Measurements from ENCODE around the gene DNM2.
"Not testable (repeated sequence)": the region's sequence is repeated elsewhere in the genome, so short reads cannot be mapped to it uniquely, and the experiment has no call there.

DNM2 gene

GRCh38 chr19:10871711-10872545, 154.0 kb downstream of the DNM2 start:
- TF ChIP-seq CTCF (IDR thresholded peaks at IDR 0.05; ENCODE audit: extremely low read depth, insufficient read depth, missing control alignments), result no peak
- DNase-seq (ENCODE audit: low spot score), result peak; percentile 54
- in situ Hi-C loops (cut with MboI; ENCODE audit: low pct_unique_long_range_greater_than_20kb, low sequenced_read_pairs, unreplicated experiment), result no loop called here

DNA sequence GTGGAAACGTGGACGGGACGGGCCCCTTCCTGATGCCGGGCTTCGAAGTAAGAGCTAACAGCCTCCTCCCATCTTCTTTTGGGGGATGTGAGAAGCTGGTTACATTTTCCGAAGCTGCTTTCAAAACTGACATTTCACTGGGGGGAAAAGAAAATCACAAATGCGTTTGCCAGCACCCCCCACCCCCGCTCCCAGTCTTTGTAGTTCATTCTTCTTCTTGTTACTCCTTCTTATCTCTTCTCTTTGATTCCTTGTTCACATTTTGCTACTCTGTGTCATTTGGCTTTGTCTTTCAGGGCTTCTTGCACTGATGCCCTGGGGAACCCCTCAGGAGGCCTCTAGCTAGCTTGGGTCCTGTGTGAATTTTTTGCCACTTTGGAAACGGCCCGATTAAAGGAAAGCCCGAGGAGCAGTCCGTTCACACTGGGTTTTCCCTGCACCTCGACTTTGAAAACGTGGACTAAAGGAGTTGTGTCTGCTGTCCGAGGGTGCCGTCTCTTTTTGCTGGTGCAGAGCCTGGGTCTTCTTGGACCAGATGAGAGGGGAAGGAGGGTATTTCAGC, 154.7 kb downstream of the DNM2 start:
- DNase-seq (ENCODE audit: low spot score), result no peak
- no peak for TF ChIP-seq CTCF (IDR thresholded peaks at IDR 0.05; ENCODE audit: extremely low read depth, insufficient read depth, missing control alignments)
- in situ Hi-C loops (cut with MboI; ENCODE audit: low pct_unique_long_range_greater_than_20kb, low sequenced_read_pairs, unreplicated experiment), result no loop called here

DNA sequence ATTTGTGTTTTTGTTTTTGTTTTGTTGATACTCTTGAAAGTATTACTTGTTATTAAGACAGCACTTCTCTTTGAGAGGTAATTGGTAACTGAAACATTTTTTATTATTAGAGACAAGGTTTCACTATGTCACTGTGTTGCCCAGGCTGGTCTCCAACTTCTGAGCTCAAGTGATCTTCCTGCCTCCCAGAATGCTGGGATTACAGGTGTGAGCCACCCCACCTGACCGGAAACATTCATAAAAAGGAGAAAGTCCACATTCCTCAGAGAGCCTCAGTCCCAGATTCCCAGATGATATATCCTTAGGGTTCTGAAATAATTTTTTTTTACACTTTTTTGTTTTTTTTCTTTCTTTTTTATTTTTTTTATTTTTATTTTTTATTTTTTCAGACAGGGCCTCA, 156.1 kb downstream of the DNM2 start:
- in situ Hi-C loops (cut with MboI; ENCODE audit: low pct_unique_long_range_greater_than_20kb, low sequenced_read_pairs, unreplicated experiment), result no loop called here
- no peak for DNase-seq (ENCODE audit: low spot score)
- TF ChIP-seq CTCF (IDR thresholded peaks at IDR 0.05; ENCODE audit: extremely low read depth, insufficient read depth, missing control alignments), result no peak

- no peak for TF ChIP-seq CTCF (IDR thresholded peaks at IDR 0.05; ENCODE audit: extremely low read depth, insufficient read depth, missing control alignments)
- in situ Hi-C loops (cut with MboI; ENCODE audit: low pct_unique_long_range_greater_than_20kb, low sequenced_read_pairs, unreplicated experiment), result no loop called here
- peak; percentile 77 for DNase-seq (ENCODE audit: low spot score)
These were observed 158.8 kb downstream of the DNM2 start for GRCh38 chr19:10876459-10877240.

- in situ Hi-C loops (cut with MboI; ENCODE audit: low pct_unique_long_range_greater_than_20kb, low sequenced_read_pairs, unreplicated experiment); DNase-seq (ENCODE audit: low spot score): not testable (repeated sequence)
These were observed 159.7 kb downstream of the DNM2 start for GRCh38 chr19:10877608-10878007.

DNA sequence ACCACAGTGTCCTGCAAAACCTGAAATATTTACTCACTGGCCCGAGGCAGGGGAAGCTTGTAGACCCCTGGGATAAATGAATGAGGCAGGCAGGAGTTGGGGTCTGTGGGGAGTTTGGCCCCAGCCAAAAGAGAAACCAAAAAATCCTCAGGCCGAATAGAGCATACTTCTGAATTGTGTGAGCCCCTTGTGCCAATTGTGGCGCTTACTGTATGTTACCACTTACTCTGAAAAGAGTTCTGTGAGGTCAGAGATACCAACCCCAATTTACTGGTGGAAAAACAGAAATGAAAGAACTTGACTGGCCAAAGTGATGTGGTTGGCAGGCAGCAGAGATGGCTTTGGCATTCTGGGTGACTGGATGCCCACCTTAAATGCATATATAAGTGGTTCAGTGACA, 160.4 kb downstream of the DNM2 start:
- peak; percentile 18 for DNase-seq (ENCODE audit: low spot score)
- in situ Hi-C loops (cut with MboI; ENCODE audit: low pct_unique_long_range_greater_than_20kb, low sequenced_read_pairs, unreplicated experiment), result no loop called here
- no peak for TF ChIP-seq CTCF (IDR thresholded peaks at IDR 0.05; ENCODE audit: extremely low read depth, insufficient read depth, missing control alignments)

All from GM13977 (cell line).